H1 (cell line): Measurements from ENCODE around the gene PLSCR3. TPM values are rescaled to one million over a fixed set of nuclear protein-coding genes. Genes with fewer than 3 reads are reported as not detected.

Source experiments
- CTCF ChIA-PET: fragments of 300-600 bp; sonication (Branson Sonifier 250); formaldehyde crosslinking; loops from one replicate; lab custom pipeline; 2021; ENCODE audit not compliant: partially characterized antibody; lab: Charles Lee
- POLR2A ChIA-PET: fragments of 300-600 bp; sonication (Branson Sonifier 250); formaldehyde crosslinking; loops from one replicate; lab custom pipeline; 2021; ENCODE audit warnings: inconsistent platforms; ENCODE audit not compliant: partially characterized antibody; lab: Charles Lee
- DNase-seq, 2 experiments: peaks; one replicate each; pipeline versions ENCODE4 v3.0.0 to v3.0.0-alpha.2; 2010 to 2022; ENCODE audit warnings: low spot score in 2 of 2, low read depth in 1 of 2, mixed read lengths in 1 of 2
- FAIRE-seq: peaks from 2 replicates; lab custom pipeline; 2011; peaks lifted over from hg19 to GRCh38; lab: Jason Lieb, UNC
- H2AFZ ChIP-seq: 2 replicates; pipeline ENCODE4 v1.8.1; 2012; ENCODE audit warnings: low read length, inconsistent platforms
- H2AK5ac ChIP-seq: 2 replicates; pipeline ENCODE4 v1.6.1; 2013; ENCODE audit warnings: low read depth, low read length
- H2BK120ac ChIP-seq: replicated peaks from 2 replicates; pipeline ENCODE3; 2013; ENCODE audit warnings: low read depth, low read length, inconsistent platforms
- H2BK12ac ChIP-seq: 2 replicates; pipeline ENCODE4 v1.6.1; 2013; ENCODE audit warnings: low read depth, low read length
- H2BK15ac ChIP-seq: 2 replicates; pipeline ENCODE4 v1.6.1; 2013; ENCODE audit warnings: low read length
- H2BK20ac ChIP-seq: 2 replicates; pipeline ENCODE4 v1.6.1; 2013; ENCODE audit warnings: low read length
- H2BK5ac ChIP-seq: 2 replicates; pipeline ENCODE4 v1.6.1; 2013; ENCODE audit warnings: low read depth, low read length
- H3K14ac ChIP-seq: 2 replicates; pipeline ENCODE4 v1.6.1; 2013; ENCODE audit warnings: inconsistent platforms; ENCODE audit not compliant: insufficient read length
- H3K18ac ChIP-seq: 2 replicates; pipeline ENCODE4 v1.6.1; 2013; ENCODE audit warnings: low read length; ENCODE audit errors: extremely low read depth
- H3K23ac ChIP-seq: 2 replicates; pipeline ENCODE4 v1.6.1; 2013; ENCODE audit warnings: inconsistent platforms; ENCODE audit not compliant: insufficient read length
- H3K23me2 ChIP-seq: 2 replicates; pipeline ENCODE4 v1.6.1; 2013; ENCODE audit warnings: low read depth, low read length
- H3K27ac ChIP-seq: 2 replicates; pipeline ENCODE4 v1.6.1; 2011; ENCODE audit warnings: low read depth, low read length, inconsistent platforms
- H3K27me3 ChIP-seq, 4 experiments: replicated peaks in 1 of 4; 1 replicate in 1 of 4; 2 replicates in 3 of 4; pipeline versions ENCODE4 v1.6.1 to v1.8.1; 2011 to 2013; ENCODE audit warnings: low read length in 3 of 4, mild to moderate bottlenecking in 3 of 4, inconsistent platforms in 2 of 4, mixed read lengths in 2 of 4, moderate library complexity in 1 of 4; ENCODE audit not compliant: control insufficient read depth in 3 of 4, insufficient read depth in 3 of 4; ENCODE audit errors: extremely low read depth in 1 of 4
- H3K36me3 ChIP-seq, 4 experiments: 2 replicates each; pipeline versions ENCODE4 v1.6.1 to v1.8.1; 2011 to 2013; ENCODE audit warnings: mild to moderate bottlenecking in 4 of 4, low read length in 3 of 4, moderate library complexity in 2 of 4, control low read depth in 1 of 4, inconsistent platforms in 1 of 4; ENCODE audit not compliant: insufficient read depth in 4 of 4, control insufficient read depth in 2 of 4
- H3K4ac ChIP-seq: replicated peaks from 2 replicates; pipeline ENCODE3; 2013; ENCODE audit warnings: low read length, low read depth, mixed read lengths, inconsistent platforms; ENCODE audit not compliant: insufficient read length
- H3K4me1 ChIP-seq, 4 experiments: replicated peaks in 1 of 4; 1 replicate in 1 of 4; 2 replicates in 3 of 4; pipeline versions ENCODE4 v1.6.1 to v1.8.1; 2011 to 2013; ENCODE audit warnings: low read length in 3 of 4, inconsistent platforms in 2 of 4, mixed read lengths in 1 of 4; ENCODE audit not compliant: insufficient read depth in 4 of 4, control insufficient read depth in 3 of 4
- H3K4me2 ChIP-seq, 2 experiments: 2 replicates each; pipeline versions ENCODE4 v1.6.1 to v1.8.1; 2011 to 2013; ENCODE audit warnings: low read depth in 2 of 2, low read length in 2 of 2, control low read depth in 1 of 2, inconsistent platforms in 1 of 2, mild to moderate bottlenecking in 1 of 2; ENCODE audit not compliant: insufficient read depth in 1 of 2
- H3K4me3 ChIP-seq, 4 experiments: fragments of 200-600, 300-600 bp in 1 of 4; sonication (generic), shearing (Covaris generic), sonication (Bioruptor Twin) in 1 of 4; 2 replicates each; pipeline versions ENCODE4 v1.5.1 to v1.8.1; 2011 to 2016; ENCODE audit warnings: low read length in 4 of 4, low read depth in 3 of 4, control low read depth in 2 of 4, inconsistent platforms in 2 of 4, mild to moderate bottlenecking in 2 of 4, mixed read lengths in 1 of 4, moderate library complexity in 1 of 4; ENCODE audit not compliant: insufficient read depth in 2 of 4; ENCODE audit errors: extremely low read depth in 1 of 4
- H3K56ac ChIP-seq: replicated peaks from 2 replicates; pipeline ENCODE3; 2013; ENCODE audit warnings: low read depth, mild to moderate bottlenecking, mixed read lengths, low read length, inconsistent platforms; ENCODE audit not compliant: insufficient read length
- H3K79me1 ChIP-seq: 2 replicates; pipeline ENCODE4 v1.6.1; 2013; ENCODE audit warnings: low read depth, low read length, control low read depth
- H3K79me2 ChIP-seq, 2 experiments: 2 replicates each; pipeline versions ENCODE4 v1.6.1 to v1.8.1; 2012 to 2013; ENCODE audit warnings: low read length in 2 of 2, mild to moderate bottlenecking in 2 of 2, inconsistent platforms in 1 of 2; ENCODE audit not compliant: insufficient read depth in 2 of 2, control insufficient read depth in 1 of 2
- H3K9ac ChIP-seq, 4 experiments: replicated peaks in 1 of 4; 1 replicate in 1 of 4; 2 replicates in 3 of 4; pipeline versions ENCODE4 v1.6.1 to v1.8.1; 2011 to 2013; ENCODE audit warnings: low read depth in 3 of 4, low read length in 3 of 4, control low read depth in 2 of 4, mild to moderate bottlenecking in 2 of 4, moderate library complexity in 2 of 4, inconsistent platforms in 1 of 4; ENCODE audit errors: extremely low read depth in 1 of 4
- H3K9me3 ChIP-seq, 2 experiments: 2 replicates each; pipeline versions ENCODE4 v1.6.1 to v1.8.1; 2012 to 2013; ENCODE audit warnings: mild to moderate bottlenecking in 2 of 2, moderate library complexity in 2 of 2, control low read depth in 1 of 2, inconsistent platforms in 1 of 2, low read depth in 1 of 2, low read length in 1 of 2, mixed read lengths in 1 of 2; ENCODE audit not compliant: insufficient read depth in 2 of 2
- H4K20me1 ChIP-seq, 2 experiments: replicated peaks in 1 of 2; 2 replicates each; pipeline versions ENCODE3 to v1.8.1; 2011 to 2013; ENCODE audit warnings: inconsistent platforms in 2 of 2, low read length in 2 of 2, mild to moderate bottlenecking in 1 of 2; ENCODE audit not compliant: insufficient read depth in 2 of 2, control insufficient read depth in 1 of 2
- H4K5ac ChIP-seq: 2 replicates; pipeline ENCODE4 v1.6.1; 2013; ENCODE audit warnings: low read length, low read depth, mixed read lengths, inconsistent platforms; ENCODE audit not compliant: insufficient read length
- H4K8ac ChIP-seq: 2 replicates; pipeline ENCODE4 v1.8.0; 2013; ENCODE audit warnings: mild to moderate bottlenecking, moderate library complexity, low read length, inconsistent platforms; ENCODE audit not compliant: insufficient read depth; ENCODE audit errors: extremely low read depth
- H4K91ac ChIP-seq: replicated peaks from 2 replicates; pipeline ENCODE3; 2013; ENCODE audit warnings: low read length, mixed read lengths, inconsistent platforms; ENCODE audit not compliant: insufficient read length
- ASH2L ChIP-seq: fragments of 200-600, 300-600 bp; sonication (generic); IDR thresholded peaks from one replicate; pipeline ENCODE4 v1.7.1; 2017; ENCODE audit warnings: low read length
- MAFK ChIP-seq: IDR thresholded peaks from 2 replicates; pipeline ENCODE4 v1.6.1; 2012; ENCODE audit warnings: low read depth, mild to moderate bottlenecking, improper control_type of control experiment, low read length
- POLR2AphosphoS5 ChIP-seq: IDR thresholded peaks from 2 replicates; pipeline ENCODE4 v1.6.1; 2011; ENCODE audit warnings: low read depth, low read length
- POU5F1 ChIP-seq: IDR thresholded peaks from 2 replicates; pipeline ENCODE4 v1.6.1; 2011; ENCODE audit warnings: low read depth, mild to moderate bottlenecking, low read length, moderate library complexity
- RNF2 ChIP-seq: fragments of 200-900, 300-1000 bp; sonication (generic); IDR thresholded peaks from 2 replicates; pipeline ENCODE4 v1.7.1; 2016; ENCODE audit warnings: borderline replicate concordance, low read depth, mild to moderate bottlenecking, antibody characterized with exemption, low read length; ENCODE audit not compliant: poor library complexity, severe bottlenecking; ENCODE audit errors: missing control alignments
- WGBS, 2 experiments: shearing (Covaris generic) in 1 of 2; methylation state at CpG; one replicate each; pipeline versions ENCODE4 v1.1.6 to v1.1.7; 2013 to 2015; ENCODE audit warnings: low lambda C conversion rate in 2 of 2, mixed read lengths in 2 of 2, inconsistent platforms in 1 of 2, low coverage in 1 of 2, missing lambda C conversion rate in 1 of 2; ENCODE audit not compliant: insufficient replicate concordance in 2 of 2, insufficient coverage in 1 of 2, insufficient read length in 1 of 2; ENCODE audit errors: extremely low coverage in 1 of 2, missing lambda C conversion rate in 1 of 2; 5-methylcytosine and 5-hydroxymethylcytosine counted together
- polyA plus RNA-seq, 7 experiments: library from polyadenylated mRNA; depleted of rRNA in 3 of 7; stranded (reverse) in 5 of 7; unstranded in 2 of 7; fragments of >200 nt in 5 of 7; fragments of 200-250 nt in 2 of 7; gene quantifications; 1 replicate in 5 of 7; 2 replicates in 1 of 7; 4 replicates in 1 of 7; pipeline versions ENCODE4 v1.2.1 to v1.2.3, GENCODE V29; 2011 to 2013; ENCODE audit warnings: missing spikeins in 2 of 7, mixed read lengths in 2 of 7
- total RNA-seq: library from RNA; stranded (reverse); fragmentation: NEBNext Ultra II Directional; extraction: Animal tissue kit (Norgen Biotek cat#: 25700); gene quantifications from 2 replicates; pipeline ENCODE4 v1.2.1, GENCODE V29; 2021
- TF ChIP-seq, protein P1 (sequence below): IDR thresholded peaks from 2 replicates; pipeline ENCODE4 v1.6.1; 2012; ENCODE audit warnings: inconsistent platforms

PLSCR3 gene
- total and polyA plus RNA-seq, 2 of the 8 experiments (the other 6 are each of a cell fraction or from before 2014, with no cell fraction given), result 36.1 to 38.7 TPM

DNA sequence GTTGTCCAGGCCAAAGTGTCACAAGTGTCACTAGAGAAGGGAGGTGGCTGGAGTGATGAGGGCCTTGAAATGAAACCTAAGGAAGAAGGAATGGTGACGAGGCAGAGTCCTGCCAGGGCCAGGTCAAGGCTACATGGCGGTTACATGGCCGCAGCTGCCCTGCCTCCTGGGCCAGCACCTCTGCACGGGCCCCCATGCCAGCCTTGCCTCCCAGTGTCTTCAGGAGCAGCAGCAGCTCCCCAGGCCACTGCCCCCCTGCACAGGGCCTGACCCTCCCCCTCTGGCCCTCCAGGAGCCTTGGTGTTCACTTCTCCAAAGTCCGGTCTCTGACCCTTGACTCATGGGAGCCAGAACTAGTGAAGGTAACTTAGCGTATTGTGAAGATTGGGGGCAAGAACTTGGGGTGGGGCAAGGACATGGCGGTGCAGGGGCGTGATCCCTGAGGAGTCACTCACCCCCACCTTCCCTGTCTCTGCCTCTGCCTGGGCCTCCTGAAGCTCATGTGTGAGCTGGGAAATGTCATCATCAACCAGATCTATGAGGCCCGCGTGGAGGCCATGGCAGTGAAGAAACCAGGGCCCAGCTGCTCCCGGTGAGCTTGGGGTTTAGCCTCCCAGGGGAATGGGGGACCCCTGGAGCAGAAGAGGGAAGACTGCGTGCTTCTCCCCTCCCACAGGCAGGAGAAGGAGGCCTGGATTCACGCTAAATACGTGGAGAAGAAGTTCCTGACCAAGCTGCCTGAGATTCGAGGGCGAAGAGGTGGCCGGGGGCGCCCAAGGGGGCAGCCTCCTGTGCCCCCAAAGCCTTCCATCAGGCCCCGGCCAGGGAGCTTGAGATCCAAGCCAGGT lies 46.5 kb downstream of the PLSCR3 start:
- no peaks in the 10 kb centered on the region for H3K79me1 ChIP-seq
- H3K4ac ChIP-seq, result no peak overlapping the region
- ChIA-PET CTCF (interaction anchor here (0.8 to 14.1 kb wide), 12 partner anchors 13 to 167 kb away, joined by 3 to 167 read pairs (median 8); partner anchors contain the start of genes ACAP1, NEURL4 and SLC2A4), POLR2A (interaction anchor here (0.6 to 8.2 kb wide), 16 partner anchors 11 to 212 kb away, joined by 3 to 91 read pairs (median 3); partner anchors contain the start of genes ACAP1, CLDN7, FGF11 and GPS2)
- no peak overlapping the region for H3K56ac ChIP-seq
- H3K4me1 ChIP-seq, result peaks cover 0 to 17% (median 10%) of the 10 kb centered on the region in 4 experiments; a peak in 6 of 7 replicates
- FAIRE-seq (no peak), DNase-seq (no peak)
- no peaks in the 10 kb centered on the region for H3K9me3 ChIP-seq
- no peak overlapping the region for H3K14ac ChIP-seq
- H2AFZ ChIP-seq, result no peak overlapping the region
- no peak overlapping the region for H3K4me3 ChIP-seq
- H4K20me1 ChIP-seq, result peaks cover 0 to 2% of the 10 kb centered on the region in 2 experiments
- no peaks in the 10 kb centered on the region for H3K27me3 ChIP-seq
- H4K5ac ChIP-seq, result no peak overlapping the region
- no peak overlapping the region for H2BK15ac ChIP-seq
- H2BK12ac ChIP-seq, result no peak overlapping the region
- 94% methylated on average over 11 of the region's 19 CpGs; no CpG with 5 or more reads in 1 of the 2 experiments for WGBS, 2 experiments
- no peak overlapping the region for H3K18ac ChIP-seq
- H3K9ac ChIP-seq, result no peak overlapping the region
- no peaks in the 10 kb centered on the region for H3K36me3 ChIP-seq
- no peak overlapping the region for H3K23ac ChIP-seq
- peaks cover 15% of the 10 kb centered on the region; the same call in 1 of the 2 replicates for H3K23me2 ChIP-seq
- no peak overlapping the region for H3K27ac ChIP-seq
- H4K91ac ChIP-seq, result no peak overlapping the region
- no peak overlapping the region for H2BK20ac ChIP-seq
- H2BK120ac ChIP-seq, result no peak overlapping the region
- H2BK5ac ChIP-seq, result no peak overlapping the region
- no peak overlapping the region for H3K4me2 ChIP-seq
- no peak overlapping the region for H4K8ac ChIP-seq
- no peak overlapping the region for H2AK5ac ChIP-seq
- TF ChIP-seq ASH2L (no peak), POU5F1 (no peak), MAFK (no peak), RNF2 (no peak), POLR2AphosphoS5 (no peak)
- TF ChIP-seq, protein P1, sequence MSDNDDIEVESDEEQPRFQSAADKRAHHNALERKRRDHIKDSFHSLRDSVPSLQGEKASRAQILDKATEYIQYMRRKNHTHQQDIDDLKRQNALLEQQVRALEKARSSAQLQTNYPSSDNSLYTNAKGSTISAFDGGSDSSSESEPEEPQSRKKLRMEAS, result no peak
- H3K79me2 ChIP-seq, result no peaks in the 10 kb centered on the region
